ENCODE measurements around the gene DACT2. TPM values are rescaled to one million over a fixed set of nuclear protein-coding genes. Genes with fewer than 3 reads are reported as not detected.
A peak's percentile ranks its signal among the peaks of the same experiment; 100 is the strongest.
"Not testable (repeated sequence)": the region's sequence is repeated elsewhere in the genome, so short reads cannot be mapped to it uniquely, and the experiment has no call there.

Gene DACT2
- total RNA-seq, 1 experiment from 2014 or later, result 21.1 TPM

GRCh38 chr6:168269455-168270243 lies 49.9 kb downstream of the DACT2 start:
- H3K4me3 ChIP-seq (ENCODE audit: low read depth, low read length), result no peak overlapping the region
- no peak for TF ChIP-seq CTCF (IDR thresholded peaks at IDR 0.05; ENCODE audit: insufficient read depth in 1 of 2, low read depth in 1 of 2, low read length in 1 of 2, severe bottlenecking in 1 of 2, unreplicated experiment in 1 of 2)
- no peak for DNase-seq
- Mint-ChIP-seq H3K4me1 (ENCODE audit: low read depth, unreplicated experiment) (peaks cover 37% of the 10 kb centered on the region), H3K4me3 (ENCODE audit: unreplicated experiment) (no peak overlapping the region), H3K27me3 (ENCODE audit: insufficient read depth, unreplicated experiment) (no peaks in the 10 kb centered on the region), H3K27ac (ENCODE audit: unreplicated experiment) (peak overlapping the region; percentile 49), H3K36me3 (ENCODE audit: insufficient read depth, unreplicated experiment) (peaks cover 8% of the 10 kb centered on the region), H3K9me3 (ENCODE audit: unreplicated experiment) (no peaks in the 10 kb centered on the region)
- no peaks in the 10 kb centered on the region for H3K9me3 ChIP-seq
- intact Hi-C loops (cut with micrococcal nuclease; ENCODE audit: unreplicated experiment), result no loop called here
- no peaks in the 10 kb centered on the region for H3K27me3 ChIP-seq (replicated peaks; ENCODE audit: control insufficient read depth, insufficient read depth, low read length)
- CTCF ChIA-PET, result no interaction called here
- no TSS peak for BruUV-seq (replicated peaks)
- no peaks in the 10 kb centered on the region for H3K36me3 ChIP-seq (ENCODE audit: control insufficient read depth, insufficient read depth, low read length)
- H3K4me1 ChIP-seq, result peaks cover 49% of the 10 kb centered on the region
- POLR2A ChIA-PET, result no interaction called here

- no peaks in the 10 kb centered on the region for H3K9me3 Mint-ChIP-seq (ENCODE audit: unreplicated experiment)
- H3K4me1 ChIP-seq, result peaks cover 51% of the 10 kb centered on the region
- no peaks in the 10 kb centered on the region for H3K27me3 ChIP-seq (replicated peaks; ENCODE audit: control insufficient read depth, insufficient read depth, low read length)
- DNase-seq, result no peak
- intact Hi-C loops (cut with micrococcal nuclease; ENCODE audit: unreplicated experiment), result no loop called here
- no peaks in the 10 kb centered on the region for H3K36me3 ChIP-seq (ENCODE audit: control insufficient read depth, insufficient read depth, low read length)
- peaks cover 31% of the 10 kb centered on the region for H3K4me1 Mint-ChIP-seq (ENCODE audit: low read depth, unreplicated experiment)
- no peaks in the 10 kb centered on the region for H3K27me3 Mint-ChIP-seq (ENCODE audit: insufficient read depth, unreplicated experiment)
- no peak overlapping the region for H3K4me3 ChIP-seq (ENCODE audit: low read depth, low read length)
- no peak for TF ChIP-seq CTCF (IDR thresholded peaks at IDR 0.05; ENCODE audit: insufficient read depth in 1 of 2, low read depth in 1 of 2, low read length in 1 of 2, severe bottlenecking in 1 of 2, unreplicated experiment in 1 of 2)
- H3K4me3 Mint-ChIP-seq (ENCODE audit: unreplicated experiment), result no peak overlapping the region
- H3K36me3 Mint-ChIP-seq (ENCODE audit: insufficient read depth, unreplicated experiment), result peaks cover 11% of the 10 kb centered on the region
- H3K9me3 ChIP-seq, result no peaks in the 10 kb centered on the region
- BruUV-seq (replicated peaks), result no TSS peak
- CTCF ChIA-PET, result no interaction called here
- POLR2A ChIA-PET, result no interaction called here
- H3K27ac Mint-ChIP-seq (ENCODE audit: unreplicated experiment), result peak overlapping the region; percentile 49
These were observed 50.8 kb downstream of the DACT2 start for GRCh38 chr6:168268755-168269154.

GRCh38 chr6:168267779-168268178 lies 51.8 kb downstream of the DACT2 start:
- Mint-ChIP-seq H3K36me3 (ENCODE audit: insufficient read depth, unreplicated experiment) (peaks cover 11% of the 10 kb centered on the region), H3K4me1 (ENCODE audit: low read depth, unreplicated experiment) (peaks cover 31% of the 10 kb centered on the region)
- H3K4me3 ChIP-seq (ENCODE audit: low read depth, low read length); H3K9me3 Mint-ChIP-seq (ENCODE audit: unreplicated experiment); H3K4me3 Mint-ChIP-seq (ENCODE audit: unreplicated experiment); H3K27me3 ChIP-seq (replicated peaks; ENCODE audit: control insufficient read depth, insufficient read depth, low read length); CTCF ChIA-PET; POLR2A ChIA-PET; H3K9me3 ChIP-seq; H3K27me3 Mint-ChIP-seq (ENCODE audit: insufficient read depth, unreplicated experiment); BruUV-seq (replicated peaks); DNase-seq; H3K36me3 ChIP-seq (ENCODE audit: control insufficient read depth, insufficient read depth, low read length); intact Hi-C loops (cut with micrococcal nuclease; ENCODE audit: unreplicated experiment); H3K27ac Mint-ChIP-seq (ENCODE audit: unreplicated experiment): not testable (repeated sequence)
- H3K4me1 ChIP-seq, result peaks cover 51% of the 10 kb centered on the region

Measured in Caco-2 (cell line).